Vagina (tissue), 2 donors: Measurements from ENCODE around the gene CLN3. TPM values are rescaled to one million over a fixed set of nuclear protein-coding genes. Genes with fewer than 3 reads are reported as not detected.

ENCODE experiments used
- DNase-seq, 2 donors: peaks; one replicate each; pipeline ENCODE4 v3.0.0-alpha.2; 2017; ENCODE audit errors: extremely low spot score in 2 of 2
- H3K27ac ChIP-seq: fragments of 200-600 bp; sonication (generic); one replicate; pipeline ENCODE4 v1.5.1; 2019
- H3K27me3 ChIP-seq: fragments of 200-600 bp; sonication (generic); one replicate; pipeline ENCODE4 v1.5.1; 2019
- H3K36me3 ChIP-seq, 2 donors: fragments of 200-600 bp; sonication (generic); one replicate each; pipeline ENCODE4 v1.5.1; 2017 to 2019
- H3K4me1 ChIP-seq: fragments of 200-600 bp; sonication (generic); one replicate; pipeline ENCODE4 v1.5.1; 2019
- H3K4me3 ChIP-seq, 2 donors: fragments of 200-600 bp; sonication (generic); 1 replicate in 1 of 2; 2 replicates in 1 of 2; pipeline ENCODE4 v1.5.1; 2016 to 2019
- H3K9me3 ChIP-seq: fragments of 200-600 bp; sonication (generic); one replicate; pipeline ENCODE4 v1.5.1; 2019
- POLR2A ChIP-seq, 2 donors: fragments of 450-650 bp; IDR thresholded peaks; one replicate each; pipeline ENCODE4 v1.6.1; 2017; ENCODE audit warnings: antibody characterized with exemption in 2 of 2, mild to moderate bottlenecking in 2 of 2, moderate library complexity in 2 of 2
- POLR2AphosphoS5 ChIP-seq, 2 donors: sonication (generic); formaldehyde crosslinking; IDR thresholded peaks; one replicate each; pipeline ENCODE4 v1.9.0; 2017; ENCODE audit warnings: antibody characterized with exemption in 2 of 2, mild to moderate bottlenecking in 2 of 2, low read depth in 1 of 2; ENCODE audit not compliant: insufficient read depth in 1 of 2
- intact Hi-C: fragments of 100-400 bp; cut with DNase I; formaldehyde crosslinking; loops from one replicate; pipeline ENCODE4 v1.15.1; 2023
- total RNA-seq: library from RNA; depleted of rRNA; stranded (reverse); fragments of >200 nt; gene quantifications from one replicate; pipeline ENCODE4 v1.2.3, GENCODE V29; 2016
- TF ChIP-seq, protein P1 (sequence below), 3 experiments: fragments of 450-650 bp in 2 of 3; fragments of 200-600 bp in 1 of 3; sonication (generic) in 1 of 3; IDR thresholded peaks; one replicate each; pipeline ENCODE4 v1.5.1; 2017 to 2019; ENCODE audit warnings: antibody characterized with exemption in 3 of 3, mild to moderate bottlenecking in 2 of 3, moderate library complexity in 2 of 3

The CLN3 gene
- total RNA-seq, 1 donor from 2014 or later = 22.8 TPM

GRCh38 chr16:28524681-28525171 is 32.9 kb upstream of the CLN3 start:
- TF ChIP-seq, protein P1, sequence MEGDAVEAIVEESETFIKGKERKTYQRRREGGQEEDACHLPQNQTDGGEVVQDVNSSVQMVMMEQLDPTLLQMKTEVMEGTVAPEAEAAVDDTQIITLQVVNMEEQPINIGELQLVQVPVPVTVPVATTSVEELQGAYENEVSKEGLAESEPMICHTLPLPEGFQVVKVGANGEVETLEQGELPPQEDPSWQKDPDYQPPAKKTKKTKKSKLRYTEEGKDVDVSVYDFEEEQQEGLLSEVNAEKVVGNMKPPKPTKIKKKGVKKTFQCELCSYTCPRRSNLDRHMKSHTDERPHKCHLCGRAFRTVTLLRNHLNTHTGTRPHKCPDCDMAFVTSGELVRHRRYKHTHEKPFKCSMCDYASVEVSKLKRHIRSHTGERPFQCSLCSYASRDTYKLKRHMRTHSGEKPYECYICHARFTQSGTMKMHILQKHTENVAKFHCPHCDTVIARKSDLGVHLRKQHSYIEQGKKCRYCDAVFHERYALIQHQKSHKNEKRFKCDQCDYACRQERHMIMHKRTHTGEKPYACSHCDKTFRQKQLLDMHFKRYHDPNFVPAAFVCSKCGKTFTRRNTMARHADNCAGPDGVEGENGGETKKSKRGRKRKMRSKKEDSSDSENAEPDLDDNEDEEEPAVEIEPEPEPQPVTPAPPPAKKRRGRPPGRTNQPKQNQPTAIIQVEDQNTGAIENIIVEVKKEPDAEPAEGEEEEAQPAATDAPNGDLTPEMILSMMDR (IDR thresholded peaks at IDR 0.05) = no peak
- TF ChIP-seq POLR2A (IDR thresholded peaks at IDR 0.05) = no peak
- no peak for TF ChIP-seq POLR2AphosphoS5 (IDR thresholded peaks at IDR 0.05; ENCODE audit: insufficient read depth in 1 of 2, low read depth in 1 of 2)
- Histone ChIP-seq H3K4me1 (no peaks in the 10 kb centered on the region), H3K4me3 (no peak overlapping the region), H3K36me3 (no peaks in the 10 kb centered on the region), H3K9me3 (no peaks in the 10 kb centered on the region), H3K27me3 (no peaks in the 10 kb centered on the region), H3K27ac (no peak overlapping the region)
- DNase-seq = no peak
- intact Hi-C loops = no loop called here

DNA sequence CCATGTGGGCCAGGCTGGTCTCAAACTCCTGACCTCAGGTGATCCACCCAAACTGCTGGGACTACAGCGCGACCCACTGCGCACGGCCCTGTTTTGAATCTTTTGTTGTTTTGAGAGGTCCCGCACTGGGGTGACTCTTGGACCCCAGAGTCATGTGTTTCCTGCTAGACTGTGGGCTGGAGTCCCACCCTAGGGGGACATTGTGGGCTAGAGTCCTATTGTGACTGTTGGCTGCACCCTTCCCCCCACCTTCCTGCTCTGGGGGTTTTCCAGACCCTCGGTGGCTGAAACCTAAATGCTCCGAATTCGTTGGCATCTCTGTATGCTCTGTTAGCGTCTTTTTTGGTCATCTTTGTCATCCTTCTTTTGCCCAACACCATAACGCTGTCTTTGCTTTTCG is 30.9 kb upstream of the CLN3 start:
- Histone ChIP-seq H3K36me3 (no peaks in the 10 kb centered on the region), H3K27ac (no peak overlapping the region), H3K9me3 (no peaks in the 10 kb centered on the region), H3K4me1 (no peaks in the 10 kb centered on the region), H3K4me3 (no peak overlapping the region), H3K27me3 (no peaks in the 10 kb centered on the region)
- TF ChIP-seq POLR2A (IDR thresholded peaks at IDR 0.05) (no peak), POLR2AphosphoS5 (IDR thresholded peaks at IDR 0.05; ENCODE audit: insufficient read depth in 1 of 2, low read depth in 1 of 2) (no peak)
- TF ChIP-seq, protein P1 (IDR thresholded peaks at IDR 0.05) = no peak
- no peak for DNase-seq
- intact Hi-C loops = no loop called here

DNA sequence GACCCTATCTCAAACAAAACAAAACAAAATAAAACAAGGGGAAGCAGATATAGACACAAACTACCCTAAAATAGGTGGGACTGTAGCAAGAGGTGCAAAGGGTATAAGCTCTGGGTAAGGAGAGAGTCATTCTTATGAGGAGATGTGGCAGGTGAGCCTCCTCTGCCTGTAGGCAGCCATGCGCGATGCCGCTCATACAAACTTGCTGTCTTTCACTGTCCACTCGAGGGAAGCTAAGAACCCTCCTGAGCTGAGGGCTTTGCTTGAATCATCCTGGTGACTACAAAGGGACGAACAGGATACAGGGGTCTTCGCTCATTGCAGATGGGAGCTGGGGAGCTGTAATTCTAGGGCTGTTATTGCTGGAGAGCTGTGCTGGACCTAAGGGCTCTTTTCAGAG is 29.6 kb upstream of the CLN3 start:
- Histone ChIP-seq H3K4me3 (no peak overlapping the region), H3K9me3 (no peaks in the 10 kb centered on the region), H3K27me3 (no peaks in the 10 kb centered on the region), H3K4me1 (no peaks in the 10 kb centered on the region), H3K27ac (no peak overlapping the region), H3K36me3 (no peaks in the 10 kb centered on the region)
- intact Hi-C loops = no loop called here
- TF ChIP-seq, protein P1 (IDR thresholded peaks at IDR 0.05) = no peak
- no peak for TF ChIP-seq POLR2AphosphoS5 (IDR thresholded peaks at IDR 0.05; ENCODE audit: insufficient read depth in 1 of 2, low read depth in 1 of 2)
- TF ChIP-seq POLR2A (IDR thresholded peaks at IDR 0.05) = no peak
- no peak for DNase-seq

DNA sequence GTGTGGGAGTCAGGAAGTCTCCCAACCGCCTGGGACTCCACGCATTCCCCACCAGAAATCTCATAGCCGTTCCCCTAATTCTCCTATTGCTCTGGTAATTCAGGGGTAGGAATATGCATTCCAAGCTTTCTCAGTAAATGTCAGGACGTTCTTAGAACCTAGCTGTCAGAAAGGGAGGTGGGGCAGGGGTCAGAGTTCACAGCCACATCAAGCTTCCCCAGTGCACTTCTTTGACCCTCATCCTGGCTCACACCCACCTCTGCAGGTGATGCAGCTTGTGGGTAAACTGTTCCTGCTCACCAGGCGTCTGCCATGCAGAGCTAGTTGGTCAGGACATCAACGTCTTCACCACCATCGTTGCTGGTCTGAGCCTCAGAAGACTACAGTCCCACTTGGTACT is 28.8 kb upstream of the CLN3 start:
- Histone ChIP-seq H3K27me3 (no peaks in the 10 kb centered on the region), H3K4me3 (no peak overlapping the region), H3K36me3 (no peaks in the 10 kb centered on the region), H3K27ac (no peak overlapping the region), H3K4me1 (no peaks in the 10 kb centered on the region), H3K9me3 (no peaks in the 10 kb centered on the region)
- intact Hi-C loops = no loop called here
- TF ChIP-seq, protein P1 (IDR thresholded peaks at IDR 0.05) = no peak
- TF ChIP-seq POLR2AphosphoS5 (IDR thresholded peaks at IDR 0.05; ENCODE audit: insufficient read depth in 1 of 2, low read depth in 1 of 2) (no peak), POLR2A (IDR thresholded peaks at IDR 0.05) (no peak)
- no peak for DNase-seq

DNA sequence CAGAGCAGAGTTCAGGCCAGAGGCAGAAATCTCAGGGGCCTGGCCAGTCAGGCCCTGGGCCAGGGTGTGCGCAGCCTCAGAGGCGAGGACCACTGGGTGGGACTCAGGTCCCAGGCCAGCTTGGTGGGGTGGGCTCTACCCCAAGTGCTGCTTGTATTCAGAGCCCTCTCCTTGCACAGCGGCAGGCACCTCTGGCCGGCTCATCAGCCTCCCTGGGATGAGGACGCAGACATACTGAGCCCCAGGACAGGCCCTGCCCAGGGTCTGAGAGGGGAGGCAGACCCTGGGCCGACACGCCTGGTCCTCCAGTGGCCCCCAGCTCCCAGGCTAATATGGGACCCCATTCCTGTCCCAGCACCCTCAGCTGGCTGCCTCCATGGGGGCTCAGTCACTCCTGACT is 22.4 kb upstream of the CLN3 start:
- DNase-seq = no peak
- H3K4me3 ChIP-seq = no peak overlapping the region
- intact Hi-C loops = no loop called here
- TF ChIP-seq, protein P1 (IDR thresholded peaks at IDR 0.05) = no peak
- TF ChIP-seq POLR2AphosphoS5 (IDR thresholded peaks at IDR 0.05; ENCODE audit: insufficient read depth in 1 of 2, low read depth in 1 of 2) = no peak
- TF ChIP-seq POLR2A (IDR thresholded peaks at IDR 0.05) = no peak
- no peak overlapping the region for H3K27ac ChIP-seq
- no peaks in the 10 kb centered on the region for H3K36me3 ChIP-seq
- H3K4me1 ChIP-seq = no peaks in the 10 kb centered on the region
- no peaks in the 10 kb centered on the region for H3K9me3 ChIP-seq
- H3K27me3 ChIP-seq = no peaks in the 10 kb centered on the region
